ENCODE data around the gene CBR1. TPM values are rescaled to one million over a fixed set of nuclear protein-coding genes. Genes with fewer than 3 reads are reported as not detected.
A peak's percentile ranks its signal among the peaks of the same experiment; 100 is the strongest.

CBR1 gene
- total and polyA plus RNA-seq, 9 of the 15 experiments (the other 6 are each of a cell fraction or from before 2014, with no cell fraction given) = 2.5 to 33.8 (median 15.1) TPM

- no peak for FAIRE-seq
Measured at GRCh38 chr21:36068748-36069398, 951 bp upstream of the CBR1 start.

More at GRCh38 chr21:36068748-36069398, 951 bp upstream of the CBR1 start:
- Histone ChIP-seq H3K9ac (ENCODE audit: insufficient read depth in 1 of 2, low read depth in 2 of 2, low read length in 2 of 2) (no peak overlapping the region), H3K4me1 (replicated peaks in 1 of 2; ENCODE audit: control insufficient read depth in 2 of 2, insufficient read depth in 2 of 2, low read length in 2 of 2) (peaks cover 4 to 9% of the 10 kb centered on the region in 2 experiments; a peak in 3 of 5 replicates), H3K27ac (ENCODE audit: extremely low read depth, low read depth, low read length) (peak overlapping the region; percentile 29; the same call in 2 of the 3 replicates), H2AFZ (ENCODE audit: low read depth, low read length) (peak overlapping the region; percentile 37; the same call in 1 of the 2 replicates), H3K36me3 (ENCODE audit: control insufficient read depth, insufficient read depth, low read length) (0 out of 3 replicates have a peak, but pooled peaks cover 2% of the 10 kb centered on the region), H3K9me1 (ENCODE audit: control insufficient read depth, insufficient read depth, low read length) (no peaks in the 10 kb centered on the region), H3K4me3 (no peak overlapping the region), H3K9me3 (replicated peaks; ENCODE audit: control insufficient read depth, insufficient read depth, low read depth, low read length) (peaks cover 11% of the 10 kb centered on the region), H3K4me2 (ENCODE audit: insufficient read depth, low read length) (no peak overlapping the region), H3K79me2 (ENCODE audit: control insufficient read depth, insufficient read depth, low read length) (no peaks in the 10 kb centered on the region), H3K27me3 (ENCODE audit: control insufficient read depth in 2 of 2, insufficient read depth in 2 of 2, low read length in 2 of 2) (no peaks in the 10 kb centered on the region), H4K20me1 (replicated peaks; ENCODE audit: control insufficient read depth, insufficient read depth, low read length) (no peaks in the 10 kb centered on the region)
- TF ChIP-seq CBX3 (IDR thresholded peaks at IDR 0.05; ENCODE audit: borderline replicate concordance in 1 of 2, low read length in 2 of 2) (peak in 1 of 2 experiments; percentile 67; a peak in 1 of 3 replicates), CBX5 (IDR thresholded peaks at IDR 0.05; ENCODE audit: borderline replicate concordance, low read depth) (0 out of 2 replicates have a peak, but pooled peaks have one; percentile 51), ZNF280A (IDR thresholded peaks at IDR 0.05; ENCODE audit: low read depth, partially characterized antibody) (peak; percentile 66), SNIP1 (IDR thresholded peaks at IDR 0.05; ENCODE audit: low read depth) (no peak), TRIM28 (IDR thresholded peaks at IDR 0.05) (peak; percentile 77; the same call in 1 of the 2 replicates), ARID3A (IDR thresholded peaks at IDR 0.05; ENCODE audit: borderline replicate concordance, low read depth, low read length) (no peak), TRIM24 (IDR thresholded peaks at IDR 0.05) (peak; percentile 46 to 54; a peak in 1 of 4 replicates), CBX2 (IDR thresholded peaks at IDR 0.05; ENCODE audit: insufficient read depth, low read length, poor library complexity, severe bottlenecking) (no peak), AFF4 (CRISPR knock-in tag; IDR thresholded peaks at IDR 0.05) (no peak), ZNF124 (CRISPR knock-in tag; IDR thresholded peaks at IDR 0.05) (peak; percentile 81; the same call in 1 of the 2 replicates)
- ATAC-seq (no peak), DNase-seq (ENCODE audit: extremely low read depth in 1 of 4, low spot score in 3 of 4) (no peak)
- BruUV-seq (replicated peaks) = no TSS peak
- POLR2A ChIA-PET = interaction anchor here (0.6 to 1.7 kb wide), 2 partner anchors 9 to 18 kb away, joined by 3 to 11 read pairs; partner anchors contain the start of gene SETD4
- intact Hi-C loops (cut with micrococcal nuclease) (no loop called here), in situ Hi-C loops (cut with MboI) (no loop called here)
- WGBS (ENCODE audit: insufficient coverage, low coverage, missing lambda C conversion rate) = 38% methylated on average over 5 of the region's 5 CpGs
- CTCF ChIA-PET (ENCODE audit: low intra/inter-chr PET ratio) = no interaction called here

Measured in K562 (cell line).